ENCODE results near the gene LRP1B. TPM values are rescaled to one million over a fixed set of nuclear protein-coding genes. Genes with fewer than 3 reads are reported as not detected.

The LRP1B gene
- total and polyA plus RNA-seq, 2 of the 8 experiments (the other 6 are each of a cell fraction or from before 2014, with no cell fraction given): 0.03 TPM; not detected in 1

GRCh38 chr2:141065042-141065441 is 1065.8 kb downstream of the LRP1B start:
- Histone ChIP-seq H2BK20ac (ENCODE audit: low read length) (no peak overlapping the region), H3K23me2 (ENCODE audit: low read depth, low read length) (no peaks in the 10 kb centered on the region), H4K20me1 (replicated peaks in 1 of 2; ENCODE audit: control insufficient read depth in 1 of 2, insufficient read depth in 2 of 2, low read length in 2 of 2) (no peaks in the 10 kb centered on the region), H3K9me3 (ENCODE audit: insufficient read depth in 2 of 2, low read depth in 1 of 2, low read length in 1 of 2) (no peaks in the 10 kb centered on the region), H3K36me3 (ENCODE audit: control insufficient read depth in 2 of 4, insufficient read depth in 4 of 4, low read length in 3 of 4) (no peaks in the 10 kb centered on the region), H3K56ac (replicated peaks; ENCODE audit: insufficient read length, low read depth, low read length) (no peak overlapping the region), H3K9ac (replicated peaks in 1 of 4; ENCODE audit: extremely low read depth in 1 of 4, low read depth in 3 of 4, low read length in 3 of 4) (no peak overlapping the region), H3K4ac (replicated peaks; ENCODE audit: insufficient read length, low read depth, low read length) (no peak overlapping the region), H2AFZ (ENCODE audit: low read length) (no peak overlapping the region), H3K14ac (ENCODE audit: insufficient read length) (no peak overlapping the region), H2BK15ac (ENCODE audit: low read length) (no peak overlapping the region), H3K23ac (ENCODE audit: insufficient read length) (no peak overlapping the region), H3K27me3 (replicated peaks in 1 of 4; ENCODE audit: control insufficient read depth in 3 of 4, extremely low read depth in 1 of 4, insufficient read depth in 3 of 4, low read length in 3 of 4) (no peaks in the 10 kb centered on the region), H2BK120ac (replicated peaks; ENCODE audit: low read depth, low read length) (no peak overlapping the region), H2AK5ac (ENCODE audit: low read depth, low read length) (no peak overlapping the region), H3K27ac (ENCODE audit: low read depth, low read length) (no peak overlapping the region), H3K79me1 (ENCODE audit: low read depth, low read length) (no peaks in the 10 kb centered on the region), H4K91ac (replicated peaks; ENCODE audit: insufficient read length, low read length) (no peak overlapping the region), H3K4me3 (ENCODE audit: extremely low read depth in 1 of 4, insufficient read depth in 2 of 4, low read depth in 3 of 4, low read length in 4 of 4) (no peak overlapping the region), H3K4me2 (ENCODE audit: insufficient read depth in 1 of 2, low read depth in 2 of 2, low read length in 2 of 2) (no peak overlapping the region), H2BK5ac (ENCODE audit: low read depth, low read length) (no peak overlapping the region), H4K8ac (ENCODE audit: extremely low read depth, insufficient read depth, low read length) (no peak overlapping the region), H3K79me2 (ENCODE audit: control insufficient read depth in 1 of 2, insufficient read depth in 2 of 2, low read length in 2 of 2) (no peaks in the 10 kb centered on the region), H3K4me1 (replicated peaks in 1 of 4; ENCODE audit: control insufficient read depth in 3 of 4, insufficient read depth in 4 of 4, low read length in 3 of 4) (peaks cover 0 to 6% (median 1%) of the 10 kb centered on the region in 4 experiments; a peak in 2 of 7 replicates), H4K5ac (ENCODE audit: insufficient read length, low read depth, low read length) (no peak overlapping the region), H3K18ac (ENCODE audit: extremely low read depth, low read length) (no peak overlapping the region), H2BK12ac (ENCODE audit: low read depth, low read length) (no peak overlapping the region)
- FAIRE-seq: no peak
- ChIA-PET CTCF (ENCODE audit: partially characterized antibody) (interaction anchor here (0.8 kb wide), 1 partner anchor 17 kb away, joined by 3 read pairs; no protein-coding TSS in a partner anchor), POLR2A (ENCODE audit: partially characterized antibody) (no interaction called here)
- DNase-seq (ENCODE audit: low read depth in 1 of 2, low spot score in 2 of 2): no peak
- WGBS, 2 experiments (ENCODE audit: extremely low coverage in 1 of 2, insufficient coverage in 1 of 2, insufficient read length in 1 of 2, insufficient replicate concordance in 2 of 2, low coverage in 1 of 2, low lambda C conversion rate in 2 of 2, missing lambda C conversion rate in 1 of 2): 82% methylated on average over 4 of the region's 4 CpGs; no CpG with 5 or more reads in 1 of the 2 experiments
- TF ChIP-seq MAX (IDR thresholded peaks at IDR 0.05): no peak
- no peak for TF ChIP-seq JUND (IDR thresholded peaks at IDR 0.05; ENCODE audit: low read length)
- TF ChIP-seq CHD1 (IDR thresholded peaks at IDR 0.05; ENCODE audit: low read depth, low read length): no peak
- 0 out of 2 replicates have a peak, but pooled peaks have one; percentile 50 for TF ChIP-seq MAFK (IDR thresholded peaks at IDR 0.05; ENCODE audit: low read depth, low read length)

Measured in H1 (cell line).